Gastrocnemius medialis (tissue), 4 donors: ENCODE data around the gene PXN.

Experiments used
- POLR2A ChIP-seq, 2 donors: fragments of 450-650 bp; IDR thresholded peaks; one replicate each; pipeline ENCODE4 v1.6.1; 2017; ENCODE audit warnings: antibody characterized with exemption in 2 of 2, mild to moderate bottlenecking in 2 of 2, moderate library complexity in 2 of 2
- TF ChIP-seq, protein P1 (sequence below), 5 experiments: fragments of 450-650 bp in 3 of 5; fragments of 200-600 bp in 2 of 5; sonication (generic) in 2 of 5; IDR thresholded peaks in 4 of 5; conservative IDR thresholded peaks in 1 of 5; 1 replicate in 4 of 5; 2 replicates in 1 of 5; pipeline ENCODE4 v1.5.1; 2016 to 2019; ENCODE audit warnings: antibody characterized with exemption in 5 of 5, mild to moderate bottlenecking in 3 of 5, moderate library complexity in 3 of 5

DNA sequence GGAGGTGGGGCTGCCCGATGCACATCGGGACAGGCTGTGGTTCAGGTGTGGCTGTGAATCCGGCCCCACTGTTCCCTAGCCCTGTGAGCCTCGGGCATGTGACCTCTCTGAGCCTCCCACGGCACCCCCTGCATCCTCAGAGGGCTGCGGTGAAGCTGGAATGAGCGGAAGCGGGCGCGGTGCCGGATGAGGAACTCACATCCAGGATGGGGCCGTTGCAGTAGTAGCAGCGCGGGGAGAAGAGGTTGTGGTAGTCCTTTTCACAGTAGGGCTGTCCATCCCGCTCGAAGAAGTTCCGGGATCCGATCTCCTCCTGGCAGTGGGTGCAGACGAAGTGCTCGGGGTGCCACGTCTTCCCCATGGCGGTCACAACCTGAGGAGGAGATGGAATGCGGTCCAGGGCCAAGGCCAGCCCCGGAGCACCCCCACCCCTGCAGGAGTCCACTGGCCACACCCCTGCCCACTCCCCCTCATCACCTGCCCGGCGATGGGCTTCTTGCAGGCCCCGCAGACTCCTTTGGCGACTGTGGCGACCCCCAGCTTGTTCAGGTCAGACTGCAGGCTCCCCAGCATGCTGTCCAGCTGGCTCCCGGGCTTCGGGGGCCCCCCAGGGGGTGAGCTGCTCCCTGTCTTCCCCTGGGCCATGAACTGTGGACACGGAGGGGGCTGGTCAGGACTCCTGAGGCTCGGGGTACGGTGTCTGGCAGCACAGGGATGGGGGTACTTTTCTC lies 50.7 kb downstream of the PXN start:
- TF ChIP-seq, protein P1, sequence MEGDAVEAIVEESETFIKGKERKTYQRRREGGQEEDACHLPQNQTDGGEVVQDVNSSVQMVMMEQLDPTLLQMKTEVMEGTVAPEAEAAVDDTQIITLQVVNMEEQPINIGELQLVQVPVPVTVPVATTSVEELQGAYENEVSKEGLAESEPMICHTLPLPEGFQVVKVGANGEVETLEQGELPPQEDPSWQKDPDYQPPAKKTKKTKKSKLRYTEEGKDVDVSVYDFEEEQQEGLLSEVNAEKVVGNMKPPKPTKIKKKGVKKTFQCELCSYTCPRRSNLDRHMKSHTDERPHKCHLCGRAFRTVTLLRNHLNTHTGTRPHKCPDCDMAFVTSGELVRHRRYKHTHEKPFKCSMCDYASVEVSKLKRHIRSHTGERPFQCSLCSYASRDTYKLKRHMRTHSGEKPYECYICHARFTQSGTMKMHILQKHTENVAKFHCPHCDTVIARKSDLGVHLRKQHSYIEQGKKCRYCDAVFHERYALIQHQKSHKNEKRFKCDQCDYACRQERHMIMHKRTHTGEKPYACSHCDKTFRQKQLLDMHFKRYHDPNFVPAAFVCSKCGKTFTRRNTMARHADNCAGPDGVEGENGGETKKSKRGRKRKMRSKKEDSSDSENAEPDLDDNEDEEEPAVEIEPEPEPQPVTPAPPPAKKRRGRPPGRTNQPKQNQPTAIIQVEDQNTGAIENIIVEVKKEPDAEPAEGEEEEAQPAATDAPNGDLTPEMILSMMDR (IDR thresholded peaks at IDR 0.05 in 4 of 5, conservative IDR thresholded peaks at IDR 0.05 in 1 of 5) = no peak
- TF ChIP-seq POLR2A (IDR thresholded peaks at IDR 0.05) = no peak
